Activated CD4-positive, alpha-beta T cell treated with anti-CD3 and anti-CD28 coated beads for 36 hours (primary cell): ENCODE results near the gene PRAMEF12. TPM values are rescaled to one million over a fixed set of nuclear protein-coding genes. Genes with fewer than 3 reads are reported as not detected.
"Not testable (repeated sequence)": the region's sequence is repeated elsewhere in the genome, so short reads cannot be mapped to it uniquely, and the experiment has no call there.

ENCODE experiments used
- ATAC-seq: fragments of 200-7000 bp; cut with Tn5 transposase; one replicate; pipeline ENCODE4 v1.10.0; 2021; ENCODE audit warnings: mild to moderate bottlenecking, moderate library complexity
- CTCF ChIA-PET: fragments of 350-600 bp; sonication (Branson Sonifier 250); formaldehyde crosslinking; loops from one replicate; lab custom pipeline; 2021; ENCODE audit warnings: antibody characterized with exemption; lab: Charles Lee
- POLR2A ChIA-PET: fragments of 350-600 bp; sonication (Branson Sonifier 250); formaldehyde crosslinking; loops from one replicate; lab custom pipeline; 2021; ENCODE audit warnings: antibody characterized with exemption, inconsistent platforms; lab: Charles Lee
- DNase-seq: peaks from one replicate; pipeline ENCODE4 v3.0.0-alpha.2; 2020
- H3K27ac Mint-ChIP-seq: one replicate; pipeline ENCODE4 v1.8.0; 2021; ENCODE audit warnings: mixed read lengths
- H3K27me3 Mint-ChIP-seq: one replicate; pipeline ENCODE4 v1.8.0; 2021; ENCODE audit warnings: mixed read lengths
- H3K36me3 Mint-ChIP-seq: one replicate; pipeline ENCODE4 v1.8.0; 2021; ENCODE audit warnings: low read depth, mixed read lengths
- H3K4me1 Mint-ChIP-seq: one replicate; pipeline ENCODE4 v1.8.0; 2021; ENCODE audit warnings: mixed read lengths
- H3K4me3 Mint-ChIP-seq: one replicate; pipeline ENCODE4 v1.8.0; 2021; ENCODE audit warnings: mild to moderate bottlenecking, moderate library complexity, mixed read lengths
- H3K9me3 Mint-ChIP-seq: one replicate; pipeline ENCODE4 v1.8.0; 2021; ENCODE audit warnings: low read depth, mixed read lengths
- intact Hi-C, 2 experiments: fragments of 100-400 bp; cut with DNase I in 1 of 2; cut with micrococcal nuclease in 1 of 2; formaldehyde crosslinking; loops; one replicate each; pipeline versions ENCODE4 v1.14.2 to v1.15.1; 2022 to 2024; cut with DNase I, micrococcal nuclease
- total RNA-seq, 2 experiments: library from RNA; stranded (reverse); gene quantifications; one replicate each; pipeline ENCODE4 v1.2.3, GENCODE V29; 2021

The PRAMEF12 gene
- total RNA-seq, 2 experiments from 2014 or later, result not detected

- POLR2A ChIA-PET, result no interaction called here
- H3K27ac Mint-ChIP-seq, result no peak overlapping the region
- CTCF ChIA-PET, result no interaction called here
- no peaks in the 10 kb centered on the region for H3K4me1 Mint-ChIP-seq
- peaks cover 4% of the 10 kb centered on the region for H3K9me3 Mint-ChIP-seq
- H3K27me3 Mint-ChIP-seq, result peaks cover 20% of the 10 kb centered on the region
- no peak for ATAC-seq
- H3K36me3 Mint-ChIP-seq, result no peaks in the 10 kb centered on the region
- DNase-seq, result no peak
- no peak overlapping the region for H3K4me3 Mint-ChIP-seq
- intact Hi-C loops, result no loop called here
Observed at GRCh38 chr1:12809933-12810332, 36.4 kb downstream of the PRAMEF12 start.

DNA sequence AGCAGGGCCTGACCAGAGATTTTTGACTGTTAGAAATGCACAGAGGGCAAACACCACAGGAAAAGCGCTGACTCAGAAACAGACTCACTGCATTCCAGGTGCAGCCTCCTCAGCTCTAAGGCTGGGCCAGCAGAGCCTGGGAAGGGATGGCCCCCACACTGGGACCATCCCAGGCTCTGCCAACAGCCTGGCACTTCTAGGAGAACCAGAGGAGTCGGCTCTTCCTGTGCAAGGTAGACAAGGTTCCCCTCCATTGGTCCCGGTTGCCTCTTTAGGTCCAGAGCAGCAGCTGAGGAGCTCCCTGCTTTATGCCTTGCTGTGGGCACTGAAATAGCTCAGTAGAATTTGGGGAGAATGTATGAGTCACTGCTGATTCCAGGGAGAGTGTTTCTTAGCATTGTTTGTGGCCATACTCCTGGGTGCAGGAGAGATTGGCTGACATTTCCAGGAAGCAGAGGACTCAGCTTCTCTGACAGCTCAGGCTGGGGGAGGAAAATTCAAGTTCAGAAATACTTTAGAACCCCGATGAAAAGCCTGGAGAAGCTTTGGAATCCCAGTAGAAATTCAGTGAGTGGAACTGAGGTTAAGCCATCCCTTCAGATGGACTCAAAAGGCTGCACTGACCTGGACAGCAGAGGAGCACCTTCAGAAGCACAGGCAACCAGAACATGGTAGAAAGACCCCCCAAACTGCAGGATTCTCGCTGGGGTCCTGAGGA is 37.3 kb downstream of the PRAMEF12 start:
- Mint-ChIP-seq H3K36me3 (no peaks in the 10 kb centered on the region), H3K9me3 (no peaks in the 10 kb centered on the region), H3K27me3 (peaks cover 16% of the 10 kb centered on the region), H3K27ac (no peak overlapping the region), H3K4me1 (no peaks in the 10 kb centered on the region), H3K4me3 (no peak overlapping the region)
- DNase-seq (no peak), ATAC-seq (no peak)
- intact Hi-C loops, result no loop called here
- CTCF ChIA-PET, result no interaction called here
- POLR2A ChIA-PET, result no interaction called here

GRCh38 chr1:12811409-12811784 is 37.9 kb downstream of the PRAMEF12 start:
- ATAC-seq (no peak), DNase-seq (no peak)
- H3K9me3 Mint-ChIP-seq, result no peaks in the 10 kb centered on the region
- no peak overlapping the region for H3K27ac Mint-ChIP-seq
- no peaks in the 10 kb centered on the region for H3K4me1 Mint-ChIP-seq
- CTCF ChIA-PET, result no interaction called here
- POLR2A ChIA-PET, result no interaction called here
- H3K4me3 Mint-ChIP-seq, result no peak overlapping the region
- intact Hi-C loops, result no loop called here
- no peaks in the 10 kb centered on the region for H3K36me3 Mint-ChIP-seq
- peaks cover 15% of the 10 kb centered on the region for H3K27me3 Mint-ChIP-seq

DNA sequence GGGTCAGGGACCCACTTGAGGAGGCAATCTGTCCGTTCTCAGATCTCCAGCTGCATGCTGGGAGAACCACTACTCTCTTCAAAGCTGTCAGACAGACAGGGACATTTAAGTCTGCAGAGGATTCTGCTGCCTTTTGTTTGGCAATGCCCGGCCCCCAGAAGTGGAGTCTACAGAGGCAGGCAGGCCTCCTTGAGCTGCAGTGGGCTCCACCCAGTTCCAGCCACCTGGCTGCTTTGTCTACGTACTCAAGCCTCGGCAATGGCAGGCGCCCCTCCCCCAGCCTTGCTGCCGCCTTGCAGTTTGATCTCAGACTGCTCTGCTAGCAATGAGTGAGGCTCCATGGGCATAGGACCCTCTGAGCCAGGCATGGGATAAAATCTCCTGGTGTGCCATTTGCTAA is 45.5 kb downstream of the PRAMEF12 start:
- H3K9me3 Mint-ChIP-seq, H3K27ac Mint-ChIP-seq, intact Hi-C loops, H3K36me3 Mint-ChIP-seq, POLR2A ChIA-PET, CTCF ChIA-PET, H3K4me1 Mint-ChIP-seq, H3K4me3 Mint-ChIP-seq, DNase-seq, ATAC-seq: not testable (repeated sequence)
- peaks cover 10% of the 10 kb centered on the region for H3K27me3 Mint-ChIP-seq

Other genes starting within 250 kb of the PRAMEF12 start
- gene DHRS3, start 155.5 kb upstream of the PRAMEF12 start, total RNA-seq, result 10 to 100 TPM; 33.3 to 34.6 TPM
- not detected for gene AADACL4, start 129.7 kb upstream of the PRAMEF12 start, total RNA-seq
- gene AADACL3, start 57.6 kb upstream of the PRAMEF12 start, total RNA-seq, result not detected
- gene CFAP107, start 27.5 kb upstream of the PRAMEF12 start, total RNA-seq, result not detected
- gene PRAMEF1, start 17.7 kb downstream of the PRAMEF12 start, total RNA-seq, result not detected
- not detected for gene PRAMEF11, start 57.7 kb downstream of the PRAMEF12 start, total RNA-seq
- gene HNRNPCL1, start 75.0 kb downstream of the PRAMEF12 start, total RNA-seq, result not detected
- gene PRAMEF2, start 83.3 kb downstream of the PRAMEF12 start, total RNA-seq, result not detected
- not detected for gene PRAMEF4, start 112.5 kb downstream of the PRAMEF12 start, total RNA-seq
- not detected for gene PRAMEF10, start 124.5 kb downstream of the PRAMEF12 start, total RNA-seq
- not detected for gene PRAMEF7, start 142.9 kb downstream of the PRAMEF12 start, total RNA-seq
- gene PRAMEF6, start 173.8 kb downstream of the PRAMEF12 start, total RNA-seq, result not detected